H1 (cell line): ENCODE data around the gene MAP2K7. TPM values are rescaled to one million over a fixed set of nuclear protein-coding genes. Genes with fewer than 3 reads are reported as not detected.

Experiments
- CBX8 ChIP-seq: fragments of 300-800, 300-1000 bp; sonication (generic); IDR thresholded peaks from 2 replicates; pipeline ENCODE4 v1.7.1; 2016; ENCODE audit warnings: low read depth, low read length, borderline replicate concordance
- GABPA ChIP-seq: IDR thresholded peaks from 2 replicates; pipeline ENCODE4 v1.6.1; 2011; ENCODE audit warnings: mild to moderate bottlenecking, low read length, moderate library complexity, borderline replicate concordance; ENCODE audit not compliant: insufficient read depth
- GTF2F1 ChIP-seq: IDR thresholded peaks from 2 replicates; pipeline ENCODE4 v1.6.1; 2012; ENCODE audit warnings: low read depth, low read length, improper control_type of control experiment, borderline replicate concordance
- RNF2 ChIP-seq: fragments of 200-900, 300-1000 bp; sonication (generic); IDR thresholded peaks from 2 replicates; pipeline ENCODE4 v1.7.1; 2016; ENCODE audit warnings: borderline replicate concordance, low read depth, mild to moderate bottlenecking, antibody characterized with exemption, low read length; ENCODE audit not compliant: poor library complexity, severe bottlenecking; ENCODE audit errors: missing control alignments
- SP4 ChIP-seq: IDR thresholded peaks from 2 replicates; pipeline ENCODE4 v1.6.1; 2012; ENCODE audit warnings: low read length, inconsistent platforms
- polyA plus RNA-seq, 7 experiments: library from polyadenylated mRNA; depleted of rRNA in 3 of 7; stranded (reverse) in 5 of 7; unstranded in 2 of 7; fragments of >200 nt in 5 of 7; fragments of 200-250 nt in 2 of 7; gene quantifications; 1 replicate in 5 of 7; 2 replicates in 1 of 7; 4 replicates in 1 of 7; pipeline versions ENCODE4 v1.2.1 to v1.2.3, GENCODE V29; 2011 to 2013; ENCODE audit warnings: missing spikeins in 2 of 7, mixed read lengths in 2 of 7
- total RNA-seq: library from RNA; stranded (reverse); fragmentation: NEBNext Ultra II Directional; extraction: Animal tissue kit (Norgen Biotek cat#: 25700); gene quantifications from 2 replicates; pipeline ENCODE4 v1.2.1, GENCODE V29; 2021
- TF ChIP-seq, protein P1 (sequence below): IDR thresholded peaks from 2 replicates; pipeline ENCODE4 v1.6.1; 2011; ENCODE audit warnings: low read depth, mild to moderate bottlenecking, low read length; ENCODE audit not compliant: insufficient read depth

MAP2K7 gene
- total and polyA plus RNA-seq, 2 of the 8 experiments (the other 6 are each of a cell fraction or from before 2014, with no cell fraction given) = 8.9 to 38.3 TPM

DNA sequence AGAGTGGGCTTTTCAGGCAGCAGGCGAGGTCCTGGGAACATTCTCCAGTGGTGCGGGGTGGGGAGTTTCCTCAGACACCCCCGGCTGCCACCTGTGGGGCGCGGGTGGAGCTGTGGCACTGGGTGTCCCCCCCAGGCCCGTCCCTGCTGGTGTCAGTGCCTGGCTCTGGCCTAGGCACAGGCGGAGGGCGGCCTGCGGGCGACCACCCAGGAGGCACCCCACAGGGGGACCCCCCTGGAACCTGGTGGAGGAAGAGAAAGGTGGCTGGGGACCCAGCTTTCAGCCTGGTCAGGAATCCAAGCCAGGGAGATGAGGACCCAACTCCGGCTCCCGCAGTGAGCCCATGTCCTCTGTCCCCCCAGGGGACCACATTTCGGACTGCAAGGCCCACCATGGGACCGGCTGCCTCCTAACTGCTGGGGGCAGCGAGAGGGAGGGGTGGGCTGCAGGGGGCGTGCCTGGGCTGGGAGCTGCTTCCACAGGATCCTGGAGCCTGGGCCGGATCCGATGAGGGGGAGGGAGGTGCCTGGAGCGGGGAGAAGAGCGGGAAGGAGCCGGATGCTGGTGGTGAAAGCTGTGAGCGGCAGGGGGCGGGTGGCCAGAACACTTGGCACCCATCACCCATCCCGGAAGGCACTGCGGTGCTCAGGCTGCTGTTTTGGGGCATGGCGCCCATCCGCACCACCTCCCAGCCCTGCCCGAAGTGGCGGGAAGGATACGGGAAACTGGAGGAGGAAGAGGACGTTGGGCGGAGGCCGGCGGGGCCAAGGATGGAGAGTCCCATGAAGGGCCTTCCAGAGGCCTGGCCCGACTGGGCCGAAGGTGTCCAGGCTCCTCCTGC is 27.8 kb downstream of the MAP2K7 start (continued):
- TF ChIP-seq SP4 (no peak), GABPA (no peak), CBX8 (no peak), GTF2F1 (no peak), RNF2 (no peak)
- TF ChIP-seq, protein P1, sequence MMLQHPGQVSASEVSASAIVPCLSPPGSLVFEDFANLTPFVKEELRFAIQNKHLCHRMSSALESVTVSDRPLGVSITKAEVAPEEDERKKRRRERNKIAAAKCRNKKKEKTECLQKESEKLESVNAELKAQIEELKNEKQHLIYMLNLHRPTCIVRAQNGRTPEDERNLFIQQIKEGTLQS = no peak
